Fibroblast of lung (primary cell): Measurements from ENCODE around the gene DGCR8. TPM values are rescaled to one million over a fixed set of nuclear protein-coding genes. Genes with fewer than 3 reads are reported as not detected.

ENCODE experiments used
- DNase-seq, 2 donors: peaks; one replicate each; pipeline versions ENCODE4 v3.0.0 to v3.0.0-alpha.2; 2010; ENCODE audit warnings: low read depth in 2 of 2
- H2AFZ ChIP-seq: 2 replicates; pipeline ENCODE4 v1.5.1; 2012; ENCODE audit warnings: low read length, control low read depth, inconsistent platforms
- H3K27ac ChIP-seq: 2 replicates; pipeline ENCODE4 v1.5.1; 2011; ENCODE audit warnings: low read length, control low read depth; ENCODE audit not compliant: insufficient read depth
- H3K27me3 ChIP-seq: 2 replicates; pipeline ENCODE4 v1.5.1; 2011; ENCODE audit warnings: mild to moderate bottlenecking, low read length; ENCODE audit not compliant: control insufficient read depth, insufficient read depth
- H3K36me3 ChIP-seq: 2 replicates; pipeline ENCODE4 v1.5.1; 2011; ENCODE audit warnings: low read length; ENCODE audit not compliant: control insufficient read depth, insufficient read depth
- H3K4me1 ChIP-seq: 2 replicates; pipeline ENCODE4 v1.5.1; 2011; ENCODE audit warnings: low read length; ENCODE audit not compliant: control insufficient read depth, insufficient read depth; ENCODE audit errors: extremely low read depth
- H3K4me2 ChIP-seq: 2 replicates; pipeline ENCODE4 v1.5.1; 2011; ENCODE audit warnings: low read length, control low read depth; ENCODE audit not compliant: insufficient read depth; ENCODE audit errors: extremely low read depth
- H3K4me3 ChIP-seq, 4 experiments: fragments of 200-600 bp in 1 of 4; sonication (generic) in 1 of 4; replicated peaks in 1 of 4; 2 replicates each; pipeline ENCODE4 v1.5.1; 2011 to 2016; ENCODE audit warnings: low read length in 4 of 4, low read depth in 3 of 4, mild to moderate bottlenecking in 3 of 4, control low read depth in 2 of 4, inconsistent platforms in 1 of 4, mixed read lengths in 1 of 4; ENCODE audit not compliant: insufficient read depth in 1 of 4; ENCODE audit errors: control extremely low read depth in 1 of 4
- H3K79me2 ChIP-seq: 2 replicates; pipeline ENCODE4 v1.5.1; 2012; ENCODE audit warnings: mild to moderate bottlenecking, low read length, inconsistent platforms; ENCODE audit not compliant: control insufficient read depth, insufficient read depth
- H3K9ac ChIP-seq: 2 replicates; pipeline ENCODE4 v1.5.1; 2011; ENCODE audit warnings: mild to moderate bottlenecking, low read length, control low read depth; ENCODE audit not compliant: insufficient read depth
- H3K9me3 ChIP-seq: 2 replicates; pipeline ENCODE4 v1.5.1; 2012; ENCODE audit warnings: low read depth, low read length; ENCODE audit not compliant: control insufficient read depth, insufficient read depth
- H4K20me1 ChIP-seq: 2 replicates; pipeline ENCODE4 v1.5.1; 2011; ENCODE audit warnings: low read length; ENCODE audit not compliant: control insufficient read depth, insufficient read depth; ENCODE audit errors: extremely low read depth
- EZH2 ChIP-seq: IDR thresholded peaks from 2 replicates; pipeline ENCODE4 v1.5.1; 2012; ENCODE audit warnings: low read length, control low read depth, mild to moderate bottlenecking; ENCODE audit errors: missing control alignments
- polyA plus RNA-seq, 2 donors: library from polyadenylated mRNA; depleted of rRNA in 1 of 2; stranded (reverse) in 1 of 2; unstranded in 1 of 2; fragments of >200 nt; gene quantifications; 2 replicates each; pipeline ENCODE4 v1.2.1, GENCODE V29; 2011 to 2012; ENCODE audit warnings: missing spikeins in 1 of 2
- total RNA-seq: library from RNA; depleted of rRNA; stranded (reverse); fragments of >200 nt; gene quantifications from 2 replicates; pipeline ENCODE4 v1.2.1, GENCODE V29; 2014
- TF ChIP-seq, protein P1 (sequence below), 2 donors: IDR thresholded peaks in 1 of 2; conservative IDR thresholded peaks in 1 of 2; 1 replicate in 1 of 2; 2 replicates in 1 of 2; pipeline ENCODE4 v1.5.1; 2011 to 2012; ENCODE audit warnings: low read length in 2 of 2, control low read depth in 1 of 2, inconsistent platforms in 1 of 2, low read depth in 1 of 2, mild to moderate bottlenecking in 1 of 2

The DGCR8 gene
- total and polyA plus RNA-seq, 2 donors (not counting 1 experiment from before 2014, with no cell fraction given), result 18.8 to 21.3 TPM

DNA sequence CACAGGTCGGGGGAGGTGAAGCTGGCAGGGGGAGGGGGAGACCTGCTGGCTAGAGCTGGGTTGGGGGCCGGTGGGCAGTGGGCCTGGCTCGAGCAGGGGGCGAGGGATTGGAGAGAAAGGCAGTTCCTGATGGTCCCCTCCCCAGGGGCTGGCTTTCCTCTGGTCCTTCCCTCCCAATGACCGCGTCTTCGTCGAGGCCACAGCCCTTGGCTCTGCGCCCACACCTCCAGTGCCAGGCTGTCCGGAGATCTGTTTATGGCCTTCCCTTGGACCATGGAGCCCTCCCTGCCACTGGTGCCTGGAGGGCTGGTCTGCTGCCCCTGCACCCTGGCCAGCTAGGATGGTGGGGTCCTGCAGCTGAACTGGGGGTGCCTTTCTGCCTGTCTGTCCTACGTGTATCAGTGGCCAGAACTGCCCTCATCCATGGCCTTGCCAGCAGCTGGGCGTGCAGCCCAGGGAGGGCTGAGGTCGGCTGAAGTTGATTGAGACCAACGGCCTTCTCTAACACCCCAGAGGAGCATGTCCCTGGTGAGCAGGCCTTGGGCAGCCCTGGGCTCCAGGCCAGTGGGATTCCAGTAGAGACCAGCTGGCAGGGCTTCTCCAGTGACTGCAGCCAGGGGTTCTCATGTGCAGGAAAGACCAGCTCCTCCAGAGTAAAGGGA, 46.9 kb upstream of the DGCR8 start:
- TF ChIP-seq, protein P1, sequence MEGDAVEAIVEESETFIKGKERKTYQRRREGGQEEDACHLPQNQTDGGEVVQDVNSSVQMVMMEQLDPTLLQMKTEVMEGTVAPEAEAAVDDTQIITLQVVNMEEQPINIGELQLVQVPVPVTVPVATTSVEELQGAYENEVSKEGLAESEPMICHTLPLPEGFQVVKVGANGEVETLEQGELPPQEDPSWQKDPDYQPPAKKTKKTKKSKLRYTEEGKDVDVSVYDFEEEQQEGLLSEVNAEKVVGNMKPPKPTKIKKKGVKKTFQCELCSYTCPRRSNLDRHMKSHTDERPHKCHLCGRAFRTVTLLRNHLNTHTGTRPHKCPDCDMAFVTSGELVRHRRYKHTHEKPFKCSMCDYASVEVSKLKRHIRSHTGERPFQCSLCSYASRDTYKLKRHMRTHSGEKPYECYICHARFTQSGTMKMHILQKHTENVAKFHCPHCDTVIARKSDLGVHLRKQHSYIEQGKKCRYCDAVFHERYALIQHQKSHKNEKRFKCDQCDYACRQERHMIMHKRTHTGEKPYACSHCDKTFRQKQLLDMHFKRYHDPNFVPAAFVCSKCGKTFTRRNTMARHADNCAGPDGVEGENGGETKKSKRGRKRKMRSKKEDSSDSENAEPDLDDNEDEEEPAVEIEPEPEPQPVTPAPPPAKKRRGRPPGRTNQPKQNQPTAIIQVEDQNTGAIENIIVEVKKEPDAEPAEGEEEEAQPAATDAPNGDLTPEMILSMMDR (conservative IDR thresholded peaks at IDR 0.05 in 1 of 2, IDR thresholded peaks at IDR 0.05 in 1 of 2; ENCODE audit: low read depth in 1 of 2, low read length in 2 of 2), result no peak
- TF ChIP-seq EZH2, result no peak
- no peaks in the 10 kb centered on the region for H4K20me1 ChIP-seq

DNA sequence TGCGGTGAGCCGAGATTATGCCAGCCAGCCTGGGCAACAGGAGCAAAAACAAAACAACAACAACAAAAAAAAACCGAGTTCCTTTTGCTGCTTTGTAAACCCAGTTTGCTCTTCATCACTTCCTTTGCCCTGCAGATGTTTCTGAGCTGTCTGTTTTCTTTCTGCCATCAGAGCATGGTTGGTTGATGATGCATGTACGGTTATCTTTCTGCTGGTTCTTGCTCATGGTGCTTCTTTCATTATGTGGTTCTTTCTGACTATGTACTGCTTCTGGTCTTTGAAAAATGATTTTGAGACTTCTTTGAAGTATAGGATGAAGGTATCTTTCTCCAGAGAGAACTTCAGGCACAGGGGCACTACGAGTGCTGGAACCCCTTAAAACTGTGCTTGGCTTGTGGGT, 45.9 kb upstream of the DGCR8 start:
- no peak for DNase-seq
- Histone ChIP-seq H3K27ac (no peak overlapping the region), H3K27me3 (no peaks in the 10 kb centered on the region), H3K4me3 (no peak overlapping the region), H4K20me1 (no peaks in the 10 kb centered on the region), H3K4me2 (no peak overlapping the region), H3K9ac (no peak overlapping the region), H3K79me2 (no peaks in the 10 kb centered on the region), H2AFZ (no peak overlapping the region), H3K36me3 (peaks cover 2% of the 10 kb centered on the region), H3K9me3 (no peaks in the 10 kb centered on the region), H3K4me1 (no peaks in the 10 kb centered on the region)
- no peak for TF ChIP-seq EZH2
- TF ChIP-seq, protein P1 (conservative IDR thresholded peaks at IDR 0.05 in 1 of 2, IDR thresholded peaks at IDR 0.05 in 1 of 2; ENCODE audit: low read depth in 1 of 2, low read length in 2 of 2), result no peak

More for the DNA sequence above, 46.9 kb upstream of the DGCR8 start:
- Histone ChIP-seq H3K36me3 (peaks cover 2% of the 10 kb centered on the region), H2AFZ (no peak overlapping the region), H3K79me2 (no peaks in the 10 kb centered on the region), H3K4me1 (no peaks in the 10 kb centered on the region), H3K27ac (no peak overlapping the region), H3K9ac (no peak overlapping the region), H3K27me3 (no peaks in the 10 kb centered on the region), H3K4me3 (no peak overlapping the region), H3K9me3 (no peaks in the 10 kb centered on the region), H3K4me2 (no peak overlapping the region)
- DNase-seq, result no peak

- H3K79me2 ChIP-seq, result no peaks in the 10 kb centered on the region
Measured at GRCh38 chr22:20035375-20036083, 44.5 kb upstream of the DGCR8 start.

More at GRCh38 chr22:20035375-20036083, 44.5 kb upstream of the DGCR8 start:
- H3K36me3 ChIP-seq, result peaks cover 2% of the 10 kb centered on the region
- TF ChIP-seq, protein P1 (conservative IDR thresholded peaks at IDR 0.05 in 1 of 2, IDR thresholded peaks at IDR 0.05 in 1 of 2; ENCODE audit: low read depth in 1 of 2, low read length in 2 of 2), result no peak
- no peak for TF ChIP-seq EZH2
- H3K9me3 ChIP-seq, result no peaks in the 10 kb centered on the region
- no peak overlapping the region for H3K4me3 ChIP-seq
- no peak for DNase-seq
- no peak overlapping the region for H3K9ac ChIP-seq
- no peak overlapping the region for H3K27ac ChIP-seq
- no peak overlapping the region for H2AFZ ChIP-seq
- no peak overlapping the region for H3K4me2 ChIP-seq
- no peaks in the 10 kb centered on the region for H4K20me1 ChIP-seq
- H3K4me1 ChIP-seq, result no peaks in the 10 kb centered on the region
- H3K27me3 ChIP-seq, result no peaks in the 10 kb centered on the region
